Activated naive CD8-positive, alpha-beta T cell treated with anti-CD3 and anti-CD28 coated beads for 36 hours (primary cell): Measurements from ENCODE around the gene RAB29. TPM values are rescaled to one million over a fixed set of nuclear protein-coding genes. Genes with fewer than 3 reads are reported as not detected.

ENCODE experiments used
- DNase-seq: peaks from one replicate; pipeline ENCODE4 v3.0.0; 2021
- H3K27ac Mint-ChIP-seq: one replicate; pipeline ENCODE4 v1.8.0; 2022; ENCODE audit warnings: mild to moderate bottlenecking, moderate library complexity, mixed read lengths
- H3K27me3 Mint-ChIP-seq: one replicate; pipeline ENCODE4 v1.8.0; 2022; ENCODE audit warnings: mild to moderate bottlenecking, mixed read lengths
- H3K36me3 Mint-ChIP-seq: one replicate; pipeline ENCODE4 v1.8.0; 2021; ENCODE audit warnings: mild to moderate bottlenecking, mixed read lengths
- H3K4me1 Mint-ChIP-seq: one replicate; pipeline ENCODE4 v1.8.0; 2021; ENCODE audit warnings: mixed read lengths
- H3K4me3 Mint-ChIP-seq: one replicate; pipeline ENCODE4 v1.8.0; 2022; ENCODE audit warnings: mild to moderate bottlenecking, moderate library complexity, mixed read lengths
- H3K9me3 Mint-ChIP-seq: one replicate; pipeline ENCODE4 v1.8.0; 2022; ENCODE audit warnings: mixed read lengths
- total RNA-seq, 2 experiments: library from RNA; stranded (reverse); gene quantifications; one replicate each; pipeline ENCODE4 v1.2.3, GENCODE V29; 2021

Gene RAB29
- total RNA-seq, 2 experiments from 2014 or later = 31.0 to 31.7 TPM

DNA sequence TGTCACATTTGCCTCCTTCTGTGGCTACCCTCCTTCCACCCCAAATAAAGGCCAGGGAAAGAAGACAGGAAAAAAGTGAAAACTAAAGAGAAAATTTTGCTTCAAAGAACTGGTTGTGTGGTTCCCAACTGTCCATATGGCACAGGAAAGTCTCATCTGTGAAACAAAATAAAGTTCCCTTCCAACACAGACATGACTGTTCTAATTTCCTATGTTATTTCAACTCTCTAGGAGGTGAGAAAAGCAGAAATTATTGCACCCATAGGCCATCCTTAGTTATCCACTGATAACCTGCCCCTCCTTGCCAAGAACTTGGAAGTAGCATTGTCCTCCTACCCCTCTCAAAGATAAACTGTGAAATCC is 8.1 kb upstream of the RAB29 start:
- DNase-seq = no peak
- Mint-ChIP-seq H3K4me1 (peaks cover 10% of the 10 kb centered on the region), H3K36me3 (no peaks in the 10 kb centered on the region), H3K9me3 (no peaks in the 10 kb centered on the region), H3K4me3 (no peak overlapping the region), H3K27me3 (no peaks in the 10 kb centered on the region), H3K27ac (no peak overlapping the region)

GRCh38 chr1:205782627-205783432 is 7.5 kb upstream of the RAB29 start:
- no peak for DNase-seq
- peaks cover 10% of the 10 kb centered on the region for H3K4me1 Mint-ChIP-seq
- H3K4me3 Mint-ChIP-seq = no peak overlapping the region
- H3K9me3 Mint-ChIP-seq = no peaks in the 10 kb centered on the region
- no peaks in the 10 kb centered on the region for H3K27me3 Mint-ChIP-seq
- H3K36me3 Mint-ChIP-seq = no peaks in the 10 kb centered on the region
- no peak overlapping the region for H3K27ac Mint-ChIP-seq

DNA sequence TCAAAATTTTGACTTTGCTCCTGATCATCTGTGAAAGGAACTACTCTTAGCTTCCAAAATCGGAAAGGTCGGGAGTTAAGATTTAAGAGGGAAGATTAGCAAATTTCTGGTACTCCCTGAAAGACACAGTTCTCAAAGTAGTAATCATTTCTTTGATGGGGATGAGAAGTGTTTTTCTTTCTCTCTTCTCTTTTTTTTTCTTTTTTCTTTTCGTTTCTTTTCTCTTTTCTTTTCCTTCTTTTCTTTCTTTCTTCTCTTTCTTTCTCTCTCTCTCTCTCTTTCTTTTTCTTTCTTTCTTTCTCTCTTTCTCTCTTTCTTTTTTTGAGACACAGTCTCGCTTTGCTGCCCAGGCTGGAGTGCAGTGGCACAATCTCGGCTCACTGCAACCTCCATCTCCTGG is 5.1 kb upstream of the RAB29 start:
- H3K9me3 Mint-ChIP-seq = no peaks in the 10 kb centered on the region
- peaks cover 21% of the 10 kb centered on the region for H3K4me1 Mint-ChIP-seq
- H3K27ac Mint-ChIP-seq = no peak overlapping the region
- no peaks in the 10 kb centered on the region for H3K27me3 Mint-ChIP-seq
- H3K4me3 Mint-ChIP-seq = no peak overlapping the region
- H3K36me3 Mint-ChIP-seq = no peaks in the 10 kb centered on the region
- no peak for DNase-seq

DNA sequence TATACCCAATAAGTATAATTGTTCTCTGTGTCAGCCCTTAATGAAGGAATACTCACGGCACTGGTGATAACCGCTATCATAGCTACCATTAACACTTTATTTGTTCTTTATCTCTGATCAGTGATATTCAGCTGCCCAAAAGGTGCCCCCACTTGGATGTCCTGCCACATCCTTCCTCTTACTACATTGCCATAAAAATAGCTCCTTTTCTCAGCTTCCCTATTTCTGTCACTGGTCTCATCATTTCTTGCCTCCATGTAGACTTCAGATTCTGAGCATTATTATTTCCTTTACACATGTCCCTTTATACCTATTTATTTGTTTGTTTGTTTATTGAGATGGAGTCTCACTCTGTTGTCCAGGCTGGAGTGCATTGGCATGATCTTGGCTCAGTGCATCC is 2.7 kb upstream of the RAB29 start:
- H3K4me1 Mint-ChIP-seq = peaks cover 32% of the 10 kb centered on the region
- no peaks in the 10 kb centered on the region for H3K9me3 Mint-ChIP-seq
- H3K27me3 Mint-ChIP-seq = no peaks in the 10 kb centered on the region
- DNase-seq = no peak
- H3K4me3 Mint-ChIP-seq = no peak overlapping the region
- H3K36me3 Mint-ChIP-seq = peaks cover 3% of the 10 kb centered on the region
- no peak overlapping the region for H3K27ac Mint-ChIP-seq

DNA sequence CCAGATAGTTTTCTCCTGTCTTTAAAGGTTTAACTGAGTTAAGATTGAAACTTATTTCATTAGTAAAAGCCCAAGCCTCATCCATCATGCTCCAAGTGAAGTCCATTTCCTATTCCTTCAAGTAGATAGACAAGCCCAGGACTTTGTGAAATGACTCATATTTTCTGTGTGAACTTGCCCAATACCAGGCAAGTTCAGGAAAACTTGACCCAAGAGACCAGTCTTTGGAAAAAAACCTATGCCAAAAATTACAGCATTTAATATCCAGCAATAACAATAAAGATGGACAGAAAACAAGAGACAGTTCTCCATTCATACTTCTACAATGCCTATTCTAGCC is 405 bp upstream of the RAB29 start:
- Mint-ChIP-seq H3K27me3 (no peaks in the 10 kb centered on the region), H3K4me1 (peaks cover 45% of the 10 kb centered on the region), H3K36me3 (peaks cover 14% of the 10 kb centered on the region), H3K27ac (peak overlapping the region; percentile 89), H3K4me3 (peak overlapping the region; percentile 90), H3K9me3 (no peaks in the 10 kb centered on the region)
- DNase-seq = no peak

DNA sequence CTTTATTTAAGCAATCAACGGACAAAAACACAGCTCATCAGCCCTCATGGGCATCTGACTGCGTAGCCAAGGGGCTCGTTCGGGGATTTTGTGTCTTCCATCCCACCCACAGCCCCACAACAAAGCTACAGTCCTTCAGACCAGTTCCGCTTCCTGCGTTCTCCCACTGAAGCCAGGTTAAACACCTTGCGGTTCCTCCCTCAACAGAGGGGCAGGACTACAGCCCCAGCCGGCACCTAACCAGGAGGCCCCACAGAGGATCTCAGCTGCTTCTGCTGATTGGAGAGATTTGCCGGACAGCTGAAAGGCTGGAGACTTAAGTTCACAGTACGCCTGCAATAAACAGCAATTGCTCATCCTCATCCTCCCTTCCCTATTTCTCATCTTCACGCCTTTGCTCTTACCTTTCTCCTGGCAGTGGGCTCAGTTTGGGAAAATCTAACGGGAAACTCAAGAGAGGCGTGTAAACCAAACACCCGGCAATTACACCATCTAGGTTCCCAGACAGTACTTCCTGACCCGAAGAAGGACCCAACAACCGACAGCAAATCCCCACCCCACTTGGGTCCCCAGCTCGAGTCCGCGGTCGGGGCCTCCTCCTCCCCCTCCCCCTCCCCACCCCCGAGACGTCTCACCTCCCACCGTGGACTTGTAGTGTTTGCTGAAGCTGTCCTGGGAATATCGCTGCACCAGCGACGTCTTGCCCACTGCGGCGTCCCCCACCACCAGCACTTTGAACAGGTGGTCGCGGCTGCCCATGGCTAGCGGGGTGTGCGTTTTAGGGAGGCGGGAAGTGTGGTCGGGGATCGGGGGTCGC is 876 bp downstream of the RAB29 start:
- Mint-ChIP-seq H3K27ac (peak overlapping the region; percentile 89), H3K27me3 (no peaks in the 10 kb centered on the region), H3K4me3 (peak overlapping the region; percentile 90), H3K36me3 (peaks cover 25% of the 10 kb centered on the region), H3K4me1 (peaks cover 52% of the 10 kb centered on the region), H3K9me3 (no peaks in the 10 kb centered on the region)
- DNase-seq = peak; percentile 68

- DNase-seq = peak; percentile 18
- Mint-ChIP-seq H3K9me3 (no peaks in the 10 kb centered on the region), H3K27me3 (no peaks in the 10 kb centered on the region), H3K4me1 (peaks cover 52% of the 10 kb centered on the region), H3K27ac (peak overlapping the region; percentile 80), H3K36me3 (peaks cover 31% of the 10 kb centered on the region), H3K4me3 (peak overlapping the region; percentile 90)
Observed at GRCh38 chr1:205772607-205773032, 2.7 kb downstream of the RAB29 start.

GRCh38 chr1:205770618-205771017 is 4.7 kb downstream of the RAB29 start:
- Mint-ChIP-seq H3K27me3 (no peaks in the 10 kb centered on the region), H3K27ac (peak overlapping the region; percentile 16), H3K4me1 (peaks cover 51% of the 10 kb centered on the region), H3K36me3 (peaks cover 40% of the 10 kb centered on the region), H3K9me3 (no peaks in the 10 kb centered on the region), H3K4me3 (no peak overlapping the region)
- no peak for DNase-seq

DNA sequence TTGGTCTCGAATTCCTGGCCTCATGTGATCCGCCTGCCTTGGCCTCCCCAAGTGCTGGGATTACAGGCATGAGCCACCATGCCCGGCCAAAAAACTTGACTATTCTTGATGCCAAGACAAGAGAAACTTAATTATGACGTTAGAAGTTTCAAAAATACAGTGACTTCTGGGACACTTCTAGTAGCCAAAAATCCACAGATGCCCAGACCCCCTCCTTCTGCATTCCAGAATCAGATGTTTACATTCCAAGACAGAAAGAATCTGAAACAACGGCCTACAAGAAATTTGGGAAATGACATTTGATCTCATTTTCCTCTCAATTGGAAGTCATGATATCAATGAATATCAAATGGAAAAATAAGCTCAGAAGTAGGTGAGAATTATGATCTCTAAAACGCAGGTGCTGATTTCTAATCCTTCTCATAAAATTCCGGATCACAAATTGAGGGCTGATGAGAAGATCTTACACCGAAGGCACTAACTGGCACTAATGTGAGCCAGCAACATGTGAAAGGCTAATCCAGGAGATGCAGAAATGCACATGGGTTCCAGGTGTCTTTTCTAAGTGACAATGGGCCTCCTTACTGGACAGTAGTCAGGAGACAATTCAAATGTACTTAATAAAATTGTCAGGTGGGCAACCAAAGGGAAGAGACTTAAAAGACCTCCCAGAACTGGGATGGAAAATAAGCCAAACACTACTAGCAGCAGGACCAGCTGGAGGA is 5.5 kb downstream of the RAB29 start:
- Mint-ChIP-seq H3K36me3 (peaks cover 40% of the 10 kb centered on the region), H3K27me3 (no peaks in the 10 kb centered on the region), H3K4me3 (no peak overlapping the region), H3K9me3 (no peaks in the 10 kb centered on the region), H3K4me1 (peaks cover 49% of the 10 kb centered on the region), H3K27ac (no peak overlapping the region)
- no peak for DNase-seq

- no peak for DNase-seq
- Mint-ChIP-seq H3K27ac (no peak overlapping the region), H3K27me3 (no peaks in the 10 kb centered on the region), H3K36me3 (peaks cover 35% of the 10 kb centered on the region), H3K4me1 (peaks cover 41% of the 10 kb centered on the region), H3K4me3 (no peak overlapping the region), H3K9me3 (no peaks in the 10 kb centered on the region)
Observed at GRCh38 chr1:205767248-205767647, 8.0 kb downstream of the RAB29 start.

DNA sequence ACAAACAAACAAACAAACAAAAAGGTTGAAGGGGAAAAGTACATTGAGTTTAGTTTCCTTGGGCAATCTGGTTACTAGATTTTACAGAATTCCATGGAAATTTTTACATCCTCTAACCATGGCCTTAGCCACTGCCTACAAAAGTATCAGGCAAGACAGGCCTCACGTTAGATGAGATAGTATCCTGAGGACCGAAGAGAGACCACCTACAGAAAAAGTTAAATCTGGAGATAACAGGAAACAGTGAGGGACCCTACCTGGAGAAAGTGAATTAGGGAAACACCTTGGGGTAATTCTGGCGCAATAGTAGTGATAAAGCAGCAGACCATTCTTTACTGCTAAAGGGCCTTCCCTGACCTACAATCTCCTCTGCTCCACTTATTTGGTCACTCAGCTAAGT is 8.7 kb downstream of the RAB29 start:
- Mint-ChIP-seq H3K9me3 (no peaks in the 10 kb centered on the region), H3K27ac (no peak overlapping the region), H3K27me3 (no peaks in the 10 kb centered on the region), H3K36me3 (peaks cover 33% of the 10 kb centered on the region), H3K4me1 (peaks cover 34% of the 10 kb centered on the region), H3K4me3 (no peak overlapping the region)
- DNase-seq = no peak

DNA sequence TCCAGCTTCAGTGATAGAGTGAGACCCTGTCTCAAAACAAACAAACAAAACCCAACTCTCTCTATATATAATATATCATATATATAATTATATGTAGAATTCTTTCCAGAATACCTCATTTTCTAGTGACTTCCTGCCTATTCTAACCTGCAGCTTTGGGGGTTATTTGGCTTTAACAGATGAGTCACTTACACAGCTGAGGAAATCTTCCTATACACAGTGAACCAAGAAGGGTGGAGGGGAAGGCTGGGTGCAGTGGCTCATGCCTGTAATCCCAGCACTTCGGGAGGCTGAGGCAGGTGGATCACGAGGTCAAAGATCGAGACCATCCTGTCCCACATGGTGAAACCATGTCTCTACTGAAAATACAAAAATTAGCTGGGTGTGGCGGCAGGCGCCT is 9.2 kb downstream of the RAB29 start:
- Mint-ChIP-seq H3K4me3 (peak overlapping the region; percentile 36), H3K4me1 (peaks cover 30% of the 10 kb centered on the region), H3K9me3 (no peaks in the 10 kb centered on the region), H3K36me3 (peaks cover 29% of the 10 kb centered on the region), H3K27me3 (no peaks in the 10 kb centered on the region), H3K27ac (peak overlapping the region; percentile 44)
- DNase-seq = no peak

DNA sequence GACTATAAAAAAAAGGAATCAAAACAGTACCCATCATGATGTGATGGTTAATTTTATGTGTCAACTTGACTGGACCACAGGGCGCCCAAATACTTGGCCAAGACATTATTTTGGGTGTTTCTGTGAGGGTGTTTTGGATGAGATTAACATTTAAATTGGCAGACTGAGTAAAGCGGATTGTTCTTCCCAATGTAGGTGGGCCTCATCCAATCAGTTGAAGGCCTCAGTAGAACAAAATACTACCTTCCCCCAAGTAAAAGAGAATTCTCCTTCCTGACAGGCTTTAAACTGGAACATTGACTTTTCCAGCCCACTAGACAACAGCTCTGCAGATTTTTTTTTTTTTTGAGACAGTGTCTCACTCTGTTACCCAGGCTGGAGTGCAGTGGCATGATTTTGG is 10.7 kb downstream of the RAB29 start:
- Mint-ChIP-seq H3K36me3 (peaks cover 16% of the 10 kb centered on the region), H3K27ac (no peak overlapping the region), H3K4me1 (peaks cover 20% of the 10 kb centered on the region), H3K4me3 (no peak overlapping the region), H3K9me3 (no peaks in the 10 kb centered on the region), H3K27me3 (no peaks in the 10 kb centered on the region)
- DNase-seq = no peak

DNA sequence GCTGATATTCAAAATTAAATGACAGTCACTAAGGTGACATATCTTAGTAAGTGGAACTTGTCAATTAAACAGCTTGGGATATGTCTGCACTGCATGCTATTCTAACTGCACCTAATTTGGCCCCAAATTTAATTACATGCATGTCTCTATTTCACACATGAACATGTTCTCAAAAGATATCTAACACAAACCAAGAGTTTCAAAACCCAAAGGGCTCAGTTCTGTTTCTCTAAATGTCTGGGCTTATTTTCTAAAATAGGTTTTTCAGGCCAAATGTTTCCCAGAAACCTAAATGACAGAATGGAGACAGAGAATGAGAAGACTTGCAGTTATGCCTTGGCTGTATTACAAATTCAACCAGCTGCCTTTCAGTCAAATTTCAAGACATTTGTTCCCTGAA is 11.3 kb downstream of the RAB29 start:
- Mint-ChIP-seq H3K27ac (no peak overlapping the region), H3K27me3 (no peaks in the 10 kb centered on the region), H3K4me1 (peaks cover 20% of the 10 kb centered on the region), H3K36me3 (peaks cover 12% of the 10 kb centered on the region), H3K9me3 (no peaks in the 10 kb centered on the region), H3K4me3 (no peak overlapping the region)
- no peak for DNase-seq

DNA sequence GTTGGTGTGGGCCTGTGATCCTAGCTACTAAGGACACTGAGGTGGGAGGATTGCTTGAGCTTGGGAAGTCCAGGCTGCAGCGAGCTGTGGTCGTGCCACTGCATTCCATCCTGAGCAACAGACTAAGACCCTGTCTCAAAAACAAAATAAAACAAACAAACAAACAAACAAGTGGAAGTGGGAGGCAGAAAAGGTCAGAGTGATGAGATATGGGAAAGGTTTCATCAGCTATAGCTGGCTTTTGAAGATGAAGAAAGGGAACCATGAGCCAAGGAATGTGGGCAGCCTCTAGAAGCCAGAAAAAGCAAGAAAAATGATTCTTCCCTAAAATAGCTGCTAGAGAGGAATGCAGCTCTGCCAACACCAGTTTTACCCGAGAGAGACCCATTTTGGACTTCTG is 14.7 kb downstream of the RAB29 start:
- Mint-ChIP-seq H3K27me3 (no peaks in the 10 kb centered on the region), H3K4me1 (peaks cover 12% of the 10 kb centered on the region), H3K9me3 (no peaks in the 10 kb centered on the region), H3K36me3 (no peaks in the 10 kb centered on the region), H3K4me3 (no peak overlapping the region), H3K27ac (no peak overlapping the region)
- DNase-seq = no peak
